Stimulated activated CD8-positive, alpha-beta memory T cell treated with anti-CD3 and anti-CD28 coated beads, Interleukin-7, amount 100 ng/mL, for 1 hour (primary cell): Measurements from ENCODE around the gene DRD1.

ENCODE experiments used
- DNase-seq, 2 donors: peaks; one replicate each; pipeline ENCODE4 v3.0.0-alpha.2; 2020; ENCODE audit warnings: low read depth in 2 of 2

Gene DRD1

DNA sequence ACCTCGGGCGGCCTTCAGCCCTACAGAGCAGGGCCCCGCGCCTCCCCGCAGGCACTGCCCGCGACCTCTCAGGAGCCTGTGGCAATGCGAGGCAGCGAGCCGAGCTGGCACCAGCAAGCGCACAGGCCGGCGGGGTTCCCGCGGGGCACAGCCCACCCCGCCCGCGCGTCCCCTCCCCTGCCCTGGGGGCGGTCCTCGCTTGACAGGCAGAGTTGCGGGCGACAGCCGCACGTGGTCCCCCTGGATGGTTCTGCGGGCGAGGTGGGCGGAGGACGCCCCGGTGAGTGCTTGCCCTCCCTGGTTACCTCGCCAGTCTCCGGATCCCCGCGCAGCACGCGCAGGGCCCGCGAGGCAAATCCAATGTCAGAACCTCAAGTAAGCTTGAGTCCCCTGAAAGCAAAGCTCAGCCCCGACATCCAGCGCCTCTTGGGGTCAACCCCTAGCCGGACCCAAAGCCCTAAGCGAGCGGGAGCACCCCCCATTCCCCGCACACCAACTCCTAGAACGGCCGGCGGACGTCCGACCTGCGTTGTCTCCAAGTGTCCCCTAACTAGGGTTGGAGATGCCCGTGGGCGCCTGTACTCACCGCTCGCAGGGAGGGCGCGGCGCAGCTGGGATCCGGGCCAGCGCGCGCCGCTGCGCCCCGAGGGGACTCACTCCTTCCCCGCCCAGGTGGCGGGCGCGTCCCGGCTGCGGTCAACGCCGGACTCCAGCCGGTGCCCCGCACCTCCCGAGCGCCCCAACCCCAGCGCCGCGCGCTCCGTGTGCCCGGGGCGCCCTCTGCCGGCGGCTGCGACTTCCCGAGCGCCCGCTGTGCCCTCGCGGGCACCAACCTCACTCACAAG is at the start of gene DRD1:
DRD1 (minus strand) TSS at position 123 of the 845 bp plus-strand sequence. CDS start 1,083 bp downstream, outside the sequence.
- peak; percentile 10 to 25 for DNase-seq

DNA sequence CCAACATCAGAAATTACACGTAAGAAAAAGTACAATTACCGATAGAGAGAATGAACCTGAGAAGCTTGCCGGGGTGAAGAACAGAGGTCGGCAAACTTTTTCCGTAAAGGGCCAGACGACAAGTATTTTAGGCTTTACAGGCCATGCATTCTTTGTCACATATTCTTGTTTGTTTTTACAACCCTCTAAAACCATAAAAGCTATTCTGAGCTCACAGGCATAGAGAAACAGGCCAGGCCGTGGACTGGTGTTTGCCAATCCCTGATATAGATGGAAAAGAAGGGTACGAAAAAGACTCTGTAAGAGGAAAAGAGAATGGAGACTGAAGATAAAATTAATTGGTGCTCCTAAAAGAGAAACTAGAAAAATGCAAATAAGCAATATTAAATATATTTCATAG is 49.7 kb upstream of the DRD1 start:
- no peak for DNase-seq

DNA sequence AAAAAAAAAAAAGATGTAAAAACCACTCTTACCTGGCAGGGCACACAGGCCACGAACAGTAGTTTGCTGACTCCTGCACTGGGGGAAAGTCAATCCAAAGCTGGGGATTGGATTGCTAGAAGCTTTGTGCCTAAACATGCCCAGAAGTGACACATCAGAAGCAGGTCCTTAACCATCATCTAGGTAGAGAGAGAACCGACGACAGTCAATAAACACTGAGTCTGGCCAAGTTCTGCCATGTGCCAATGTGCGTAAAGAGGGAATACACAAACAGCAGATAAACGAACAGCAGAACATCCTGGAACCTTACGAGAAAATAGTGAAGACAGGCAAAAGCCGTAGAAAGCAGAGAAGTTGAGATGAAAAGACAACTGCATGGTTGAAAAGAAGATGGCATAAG is 49.3 kb upstream of the DRD1 start:
- no peak for DNase-seq

DNA sequence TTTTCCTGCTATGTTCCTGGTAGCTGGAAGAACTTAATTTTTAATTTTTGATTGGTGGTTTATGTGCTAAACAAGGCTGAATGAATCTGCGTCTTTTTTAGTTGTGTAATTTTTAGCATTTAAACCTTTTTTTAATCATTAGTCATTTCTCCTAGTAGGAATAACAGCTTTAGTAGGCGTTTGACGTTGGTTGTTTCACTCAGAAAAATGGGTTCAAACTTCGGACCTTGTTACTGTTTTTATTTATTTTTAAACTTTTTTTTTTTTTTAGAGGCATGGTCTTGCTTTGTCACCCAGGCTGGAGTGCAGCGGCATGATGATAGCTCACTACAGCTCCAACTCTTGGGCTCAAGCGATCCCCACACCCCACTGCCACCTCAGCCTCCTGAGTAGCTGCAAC is 47.2 kb upstream of the DRD1 start:
- DNase-seq = no peak

DNA sequence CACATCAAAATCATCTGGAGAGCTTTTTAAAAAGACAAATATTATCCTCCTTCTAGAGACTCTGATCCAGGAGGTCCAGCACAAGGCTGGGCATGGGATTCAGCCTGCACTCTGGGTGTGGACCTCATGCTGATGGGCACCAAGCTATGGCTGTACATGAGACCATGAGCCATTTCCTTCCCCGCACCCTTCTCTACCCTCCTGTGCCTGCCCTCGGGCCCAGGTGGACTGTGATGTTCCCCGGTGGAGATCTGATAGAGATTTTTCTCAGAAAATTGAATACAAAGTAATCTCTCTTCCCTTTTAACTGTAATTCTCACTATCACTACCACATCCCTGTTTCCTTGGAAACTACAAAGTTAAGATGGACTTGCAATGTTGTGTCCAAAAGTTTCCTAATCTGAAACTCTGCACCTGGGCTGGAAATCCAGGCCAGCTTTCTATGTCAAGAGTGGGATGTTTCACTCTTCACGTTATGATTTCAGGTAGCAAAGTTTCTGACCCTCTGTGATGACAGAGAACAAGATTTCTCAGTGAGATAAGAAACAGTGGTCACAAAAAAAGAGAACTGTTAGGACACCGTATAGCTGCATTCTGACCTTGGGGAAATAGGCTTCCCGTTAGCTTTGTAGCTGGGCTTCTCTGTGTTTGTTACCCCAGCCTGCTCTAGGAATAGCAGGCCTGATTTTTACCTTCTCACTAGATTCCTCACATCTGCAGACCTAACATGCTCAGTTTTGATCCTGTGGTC is 45.9 kb upstream of the DRD1 start:
- DNase-seq = no peak

DNA sequence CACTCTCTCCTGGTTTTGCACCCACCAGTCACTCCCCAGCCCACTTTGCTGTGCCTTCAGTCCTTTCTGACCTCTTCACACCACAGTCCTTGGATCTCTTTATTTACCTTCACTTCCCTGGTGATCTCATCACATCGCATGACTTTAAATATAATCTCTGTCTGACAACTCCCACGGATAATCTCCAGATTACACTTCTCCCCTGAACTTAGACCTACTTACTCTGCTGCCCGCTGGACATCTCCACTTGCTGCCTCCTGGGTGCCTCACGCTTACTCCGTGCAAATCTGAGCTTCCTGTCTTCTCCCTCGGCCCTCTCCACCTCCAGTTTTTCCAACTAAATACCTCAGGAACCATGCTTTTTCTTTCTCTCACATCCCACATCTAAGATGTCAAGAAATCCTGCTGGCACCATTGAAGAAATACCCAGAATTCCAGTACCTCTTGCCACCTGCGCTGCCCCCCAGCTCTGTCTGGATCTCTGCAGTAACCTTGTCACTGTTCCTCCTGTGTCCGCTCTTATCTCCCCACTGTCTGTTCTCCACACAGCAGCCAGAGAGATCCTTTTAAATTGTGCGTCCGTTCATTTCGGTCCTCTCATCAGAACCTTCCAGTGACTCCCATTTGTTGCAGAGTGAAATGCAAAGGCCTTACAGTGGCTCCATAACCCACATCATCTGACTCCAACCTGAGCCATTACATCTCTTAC is 43.7 kb upstream of the DRD1 start:
- DNase-seq = no peak

DNA sequence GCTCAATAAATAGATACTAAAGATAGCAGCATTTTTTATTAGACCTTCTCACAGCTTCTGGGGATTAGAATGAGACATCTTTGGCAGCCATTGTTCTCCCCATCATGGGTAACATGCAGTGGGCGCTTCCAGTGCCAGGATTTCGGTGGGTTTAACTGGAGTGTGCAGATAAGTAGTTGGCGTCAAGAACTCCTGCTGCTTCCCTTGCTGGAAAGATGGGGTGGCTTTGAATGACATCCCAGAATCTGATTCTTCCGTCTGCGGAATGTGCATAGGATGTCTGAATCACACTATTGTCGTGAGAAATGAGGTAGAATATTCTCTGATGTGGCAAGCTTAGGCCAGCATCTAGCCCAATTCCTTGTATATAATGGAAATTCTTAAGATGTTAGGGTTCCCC is 41.6 kb upstream of the DRD1 start:
- DNase-seq = no peak

DNA sequence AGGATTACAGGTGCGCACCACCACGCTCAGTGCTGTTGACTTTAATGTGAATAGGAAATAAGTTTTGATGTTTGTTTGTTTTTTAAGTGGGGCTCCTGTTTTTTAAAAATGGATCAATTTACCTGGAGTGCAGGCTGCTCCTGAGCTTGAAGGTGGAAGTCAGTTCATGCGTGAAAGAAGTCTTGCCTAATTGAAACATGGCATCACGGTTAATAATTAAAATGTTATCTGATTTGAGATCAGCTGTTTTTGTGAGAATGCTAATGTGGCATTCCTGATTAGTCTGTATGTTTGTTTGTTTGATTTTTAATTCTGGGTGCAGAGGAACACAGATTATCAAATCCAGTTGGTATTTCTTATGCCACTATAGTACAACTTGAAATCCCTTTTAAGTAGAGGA is 40.8 kb upstream of the DRD1 start:
- DNase-seq = no peak

DNA sequence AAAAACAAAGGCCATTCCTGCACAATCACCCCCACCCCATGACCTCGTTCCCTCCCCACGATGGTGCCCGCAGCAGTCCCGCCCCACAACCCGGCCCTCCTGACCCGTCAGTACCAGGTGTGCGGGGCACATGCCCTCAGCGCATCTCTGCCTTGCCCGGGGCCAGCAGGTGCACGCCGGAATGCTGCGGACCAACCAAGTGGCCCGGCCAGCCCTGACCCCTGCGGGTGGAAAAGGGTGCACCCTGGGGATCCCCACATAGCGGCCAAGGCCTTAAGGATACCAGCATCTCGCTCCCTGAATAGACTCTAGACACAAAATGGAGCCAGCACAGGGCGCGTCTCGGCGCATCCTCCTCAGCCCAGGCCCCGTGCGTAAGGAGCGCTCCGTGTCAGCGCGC is 40.3 kb upstream of the DRD1 start:
- no peak for DNase-seq

DNA sequence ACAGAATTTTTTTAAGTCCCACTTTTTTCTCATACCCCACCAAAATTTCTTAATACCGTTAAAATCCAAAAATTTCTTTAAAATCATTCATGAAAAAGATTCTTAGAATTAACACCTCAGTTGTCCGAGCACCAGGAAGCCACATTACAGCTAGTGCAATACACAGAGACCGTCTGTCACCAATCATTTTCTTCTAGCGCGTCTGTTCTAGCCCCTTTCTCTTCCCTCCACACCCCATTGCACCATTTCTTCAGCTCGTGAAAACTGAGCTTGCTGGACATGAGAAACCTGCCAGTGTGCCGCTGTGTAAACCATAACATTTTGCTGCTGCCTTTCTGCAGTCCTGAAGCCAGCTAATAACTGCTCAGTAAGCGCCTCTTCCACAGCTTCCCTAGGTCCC is 39.4 kb upstream of the DRD1 start:
- DNase-seq = no peak

DNA sequence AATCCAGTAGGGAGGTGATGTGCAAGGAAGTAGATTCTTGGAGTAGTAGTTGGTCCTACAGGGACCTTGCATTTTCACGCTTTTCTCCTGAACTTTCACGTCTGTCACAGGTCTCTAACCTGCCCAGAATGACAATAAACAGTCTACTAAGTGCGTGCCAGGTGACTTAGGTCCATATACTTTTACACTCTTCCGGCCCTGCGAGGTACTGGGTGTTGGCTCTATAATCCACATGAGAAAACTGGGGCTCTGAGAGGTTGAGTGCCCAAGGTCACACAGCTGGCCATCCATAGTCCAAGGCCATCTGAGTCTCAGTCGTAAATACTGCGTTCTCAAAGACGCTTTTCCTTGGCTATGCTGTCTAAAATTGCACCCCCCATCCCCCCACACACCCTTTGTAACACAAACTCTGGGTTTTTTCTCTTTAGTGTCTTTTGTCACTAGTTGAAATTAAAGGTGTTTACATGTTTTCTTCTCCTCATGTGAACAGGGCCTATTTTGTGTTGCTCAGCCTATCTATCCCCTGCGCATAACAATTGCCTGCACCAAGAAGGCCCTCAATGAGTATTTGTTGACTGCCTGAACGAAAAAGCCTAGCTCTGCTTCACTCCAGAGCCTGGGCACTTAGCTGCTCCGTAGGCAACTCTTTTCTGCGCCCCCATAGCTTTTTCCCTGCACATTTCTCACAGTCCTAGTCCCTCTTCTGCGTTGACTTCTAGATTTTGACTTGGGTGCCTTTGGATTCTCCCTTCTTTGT is 35.3 kb upstream of the DRD1 start:
- no peak for DNase-seq

DNA sequence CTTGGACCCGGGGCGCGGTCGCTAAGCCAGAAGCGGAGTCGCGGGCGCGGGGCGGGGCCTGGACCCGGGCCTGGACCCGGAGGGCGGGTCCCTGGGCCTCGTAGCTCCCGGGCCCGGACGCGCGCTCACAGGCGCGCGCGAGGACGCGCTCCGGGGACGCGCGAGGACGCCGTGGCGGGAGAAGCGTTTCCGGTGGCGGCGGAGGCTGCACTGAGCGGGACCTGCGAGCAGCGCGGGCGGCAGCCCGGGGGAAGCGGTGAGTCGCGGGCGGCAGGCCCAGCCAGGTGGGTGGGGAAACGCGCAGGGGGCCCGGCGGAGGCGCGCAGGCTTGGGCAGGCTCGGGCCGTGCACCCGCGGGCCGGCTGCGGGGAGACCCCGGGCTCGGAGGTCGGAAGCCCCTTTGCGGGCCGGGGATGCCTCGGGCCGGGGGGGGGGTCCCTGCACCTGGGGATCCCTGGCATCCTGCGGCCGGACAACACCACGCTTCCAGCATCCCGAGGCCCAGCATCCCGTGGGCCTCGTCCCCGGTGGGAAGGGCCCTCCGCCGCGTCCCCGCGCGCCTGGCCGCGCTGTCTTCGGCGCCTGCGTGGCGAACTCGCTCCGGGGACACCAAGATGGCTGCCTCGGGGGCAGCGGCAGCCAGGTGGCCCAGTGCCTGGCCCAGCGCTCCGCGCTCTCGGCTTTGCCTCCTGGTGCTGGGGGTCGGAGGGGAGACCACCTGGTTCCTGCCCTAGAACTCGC is 34.6 kb upstream of the DRD1 start, which contains the start of gene SFXN1:
SFXN1 (plus strand) TSS at position 177 of the 741 bp plus-strand sequence. CDS start 13,544 bp downstream, outside the sequence.
- peak; percentile 49 to 54 for DNase-seq

DNA sequence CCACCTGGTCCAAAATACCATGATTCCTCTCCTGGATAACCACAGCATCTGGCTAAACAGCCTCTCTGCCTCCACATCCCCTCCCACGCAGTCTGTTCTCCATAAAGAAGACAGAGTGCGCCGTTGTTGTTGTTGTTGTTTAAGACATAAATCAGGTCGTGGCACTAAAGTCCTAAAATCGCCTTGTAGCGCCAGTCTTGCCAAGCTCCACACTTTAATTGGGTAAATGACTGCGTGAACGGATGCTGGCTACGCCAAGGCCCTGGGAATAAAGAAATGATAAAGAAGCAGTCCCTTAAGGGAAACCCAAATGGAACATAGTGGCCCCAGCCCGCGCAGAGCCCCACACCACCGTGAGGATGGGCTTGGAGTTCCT is 34.0 kb upstream of the DRD1 start:
- no peak for DNase-seq

DNA sequence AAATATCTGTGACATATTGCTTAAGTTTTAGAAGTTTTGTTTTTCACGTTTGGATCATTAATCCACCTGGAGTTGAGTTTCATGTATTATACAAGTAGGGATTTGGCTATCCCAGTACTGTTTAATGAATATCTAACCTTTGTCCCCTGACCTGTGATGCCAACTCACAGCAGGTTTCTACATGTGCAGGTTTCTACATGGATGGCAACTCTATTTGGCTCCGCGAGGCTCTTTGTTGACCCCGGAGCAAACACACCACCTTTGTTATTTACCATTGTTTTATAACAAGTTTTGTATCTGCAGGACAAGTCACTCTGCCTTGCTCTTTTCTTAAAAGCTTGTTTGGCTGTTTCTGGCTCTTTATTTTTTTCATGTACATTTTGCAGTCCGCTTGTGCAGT is 33.5 kb upstream of the DRD1 start:
- no peak for DNase-seq

DNA sequence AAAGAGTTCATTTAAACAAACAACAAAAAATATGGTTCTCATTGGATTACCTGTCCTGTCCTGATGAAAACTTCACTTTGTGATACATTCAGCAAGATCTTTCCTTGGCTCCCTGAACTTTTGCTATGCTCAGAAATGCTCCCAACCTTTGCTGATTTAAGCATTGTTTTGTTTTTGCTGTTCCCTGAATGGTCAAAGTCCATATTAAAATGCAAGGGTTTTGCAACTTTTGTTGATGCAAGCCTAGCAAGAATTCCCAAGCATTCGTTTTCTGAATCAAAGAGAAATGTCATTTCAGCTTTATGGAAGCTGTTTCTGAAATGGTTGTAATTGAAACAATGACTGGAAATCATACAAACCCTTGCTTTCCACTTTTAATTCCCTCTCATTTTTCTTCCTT is 31.3 kb upstream of the DRD1 start:
- no peak for DNase-seq

DNA sequence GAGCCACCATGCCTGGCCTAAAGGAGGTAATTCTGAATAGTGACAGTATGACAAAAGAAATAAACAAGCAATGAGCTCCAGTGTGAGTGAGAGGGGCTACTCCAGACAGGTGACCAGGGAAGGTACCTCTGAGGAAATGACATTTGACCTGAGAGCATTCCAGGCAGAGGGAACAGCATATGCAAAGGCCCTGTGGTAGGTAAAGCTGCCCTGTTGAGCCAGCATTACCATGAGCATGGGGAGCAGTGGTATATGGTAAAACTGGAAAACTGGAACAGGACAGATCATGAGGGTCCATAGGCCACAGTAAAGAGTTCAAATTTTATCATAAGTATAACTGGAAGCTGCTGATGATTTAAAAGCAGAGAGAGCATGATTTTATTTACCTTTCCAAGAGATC is 28.4 kb upstream of the DRD1 start:
- no peak for DNase-seq

DNA sequence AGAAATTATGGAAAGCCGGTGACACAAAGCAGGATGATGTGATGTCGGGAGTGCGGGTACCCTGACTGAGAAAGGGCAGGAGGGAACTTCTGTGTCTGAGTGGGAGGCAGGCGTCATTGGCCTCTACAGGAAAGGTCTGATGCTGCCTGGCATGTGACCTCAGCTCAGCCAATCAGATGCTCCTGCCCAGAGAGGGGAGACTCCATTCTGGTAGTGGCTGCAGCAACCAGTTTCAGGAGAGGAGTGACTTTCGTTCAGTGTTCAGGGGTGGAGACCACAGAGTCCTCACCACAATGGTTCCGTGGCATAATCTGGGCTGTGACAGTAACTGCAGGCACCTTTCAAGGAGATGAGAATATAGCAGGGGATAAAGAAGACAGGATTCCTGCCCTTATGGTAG is 27.6 kb upstream of the DRD1 start:
- DNase-seq = no peak

DNA sequence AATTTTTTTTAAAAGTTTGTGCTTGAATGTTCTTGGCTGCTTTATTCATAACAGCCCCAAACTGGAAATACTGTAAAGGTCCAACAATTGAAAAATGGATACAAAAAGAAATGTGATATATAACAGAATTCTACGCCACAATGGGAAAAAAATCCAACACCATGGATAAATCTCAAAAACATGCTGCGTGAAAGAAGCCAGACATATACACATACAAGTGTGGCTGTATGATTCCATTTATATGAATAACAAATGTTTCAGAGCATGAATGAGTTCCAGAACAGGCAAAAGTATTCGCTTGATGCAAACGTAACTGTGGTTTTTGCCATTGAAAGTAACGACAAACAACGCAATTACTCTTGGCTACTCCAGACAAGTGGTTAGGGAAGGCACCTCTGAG is 27.2 kb upstream of the DRD1 start:
- no peak for DNase-seq

DNA sequence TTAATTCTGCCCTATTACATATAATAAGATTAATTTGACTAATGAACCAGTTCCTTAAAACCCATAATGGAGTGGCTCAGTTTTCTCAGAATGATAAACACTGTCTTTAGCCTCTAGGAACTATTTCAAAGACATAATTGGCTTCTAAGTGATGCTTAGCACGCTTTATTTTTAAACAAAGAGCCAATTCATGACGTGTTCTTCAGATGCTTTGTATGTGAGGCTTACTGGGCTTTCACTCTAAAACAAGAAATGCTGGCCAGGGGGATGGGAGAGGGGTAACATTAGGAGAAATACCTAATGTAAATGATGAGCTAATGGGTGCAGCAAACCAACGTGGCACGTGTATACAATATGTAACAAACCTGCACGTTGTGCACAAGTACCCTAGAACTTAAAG is 26.8 kb upstream of the DRD1 start:
- DNase-seq = no peak

DNA sequence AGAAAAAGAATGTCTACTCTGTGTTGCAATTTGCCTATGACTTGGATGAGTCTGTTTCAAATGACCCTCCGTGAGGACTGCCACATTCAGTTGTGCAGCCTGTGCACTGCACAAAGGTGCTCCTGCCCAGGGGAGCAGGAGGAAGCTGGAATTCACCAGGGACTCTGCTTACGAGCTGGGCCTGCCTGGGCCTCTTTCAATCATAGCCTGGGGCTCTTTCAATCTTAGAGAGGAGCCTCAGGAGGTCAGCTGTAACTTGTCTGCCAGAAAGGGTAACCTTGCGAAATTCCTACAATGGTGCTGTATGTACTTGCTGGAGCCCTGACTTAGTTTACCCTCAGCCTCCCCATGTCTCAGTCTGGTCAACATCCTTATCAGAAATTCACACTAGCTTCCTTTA is 25.9 kb upstream of the DRD1 start:
- DNase-seq = no peak

DNA sequence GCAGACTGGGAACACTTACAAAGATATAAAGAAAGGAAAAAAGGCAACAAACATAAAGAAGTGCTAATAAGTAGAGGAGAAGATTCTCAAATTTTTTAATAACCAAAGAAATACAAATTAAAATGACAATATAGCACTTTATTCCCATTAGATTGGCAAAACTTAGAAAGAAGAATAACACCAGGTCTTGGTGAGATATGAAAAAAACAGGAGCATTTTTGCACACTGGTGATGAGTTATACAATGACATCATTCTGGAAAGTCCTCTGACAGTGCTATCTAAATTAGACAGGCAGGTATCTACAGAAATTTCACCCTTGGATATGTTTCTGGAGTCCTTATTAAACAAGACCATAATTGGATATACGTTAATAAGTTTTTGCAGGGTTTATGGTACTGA is 24.9 kb upstream of the DRD1 start:
- no peak for DNase-seq
